K562 (cell line): ENCODE results near the gene IL12RB1. TPM values are rescaled to one million over a fixed set of nuclear protein-coding genes. Genes with fewer than 3 reads are reported as not detected.

ENCODE experiments used
- BRCA1 ChIP-seq, 2 experiments: fragments of 450-650 bp in 1 of 2; sonication (generic) in 1 of 2; formaldehyde crosslinking in 1 of 2; IDR thresholded peaks; 2 replicates each; pipeline versions ENCODE4 v1.5.0 to v1.6.1; 2017 to 2020; ENCODE audit warnings: mild to moderate bottlenecking in 1 of 2, missing genetic modification reagents in 1 of 2
- DIDO1 ChIP-seq: fragments of 450-650 bp; IDR thresholded peaks from 2 replicates; pipeline ENCODE4 v1.6.1; 2016; ENCODE audit warnings: low read depth, missing biosample characterization, missing genetic modification characterization
- GABPA ChIP-seq: fragments of 200-800 bp; sonication (Bioruptor generic); conservative IDR thresholded peaks from 2 replicates; pipeline ENCODE4 v1.6.1; 2016; ENCODE audit warnings: low read depth, missing genetic modification characterization, missing compliant biosample characterization
- HDAC8 ChIP-seq: fragments of 450-650 bp; IDR thresholded peaks from 2 replicates; pipeline ENCODE4 v1.6.1; 2016; ENCODE audit warnings: mild to moderate bottlenecking, missing genetic modification characterization, moderate library complexity, missing compliant biosample characterization
- LCOR ChIP-seq: sonication (generic); formaldehyde crosslinking; IDR thresholded peaks from 2 replicates; pipeline ENCODE4 v1.8.0; 2022; ENCODE audit warnings: mild to moderate bottlenecking, missing genetic modification reagents
- MTA1 ChIP-seq: fragments of 450-650 bp; IDR thresholded peaks from 2 replicates; pipeline ENCODE4 v1.6.1; 2017; ENCODE audit warnings: borderline replicate concordance
- MTF1 ChIP-seq: fragments of 250-450 bp; sonication (Bioruptor Pico); IDR thresholded peaks from 2 replicates; pipeline ENCODE4 v1.9.0; 2021; ENCODE audit warnings: moderate library complexity, mild to moderate bottlenecking, inconsistent platforms, borderline replicate concordance
- PPARD ChIP-seq: fragments of 250-450 bp; sonication (Bioruptor Pico); IDR thresholded peaks from 2 replicates; pipeline ENCODE4 v1.8.0; 2022; ENCODE audit warnings: inconsistent platforms, mild to moderate bottlenecking, moderate library complexity
- RBM34 ChIP-seq: fragments of 200-400 bp; formaldehyde crosslinking; IDR thresholded peaks from 2 replicates; pipeline ENCODE4 v1.6.1; 2018; ENCODE audit warnings: low read length, borderline replicate concordance; ENCODE audit not compliant: insufficient read depth
- ZFP30 ChIP-seq: fragments of 250-450 bp; sonication (Bioruptor Pico); IDR thresholded peaks from 2 replicates; pipeline ENCODE4 v1.8.0; 2022; ENCODE audit warnings: moderate library complexity, mild to moderate bottlenecking, inconsistent platforms, borderline replicate concordance
- ZNF253 ChIP-seq: fragments of 250-450 bp; sonication (Bioruptor Pico); conservative IDR thresholded peaks from 2 replicates; pipeline ENCODE4 v1.6.1; 2021; ENCODE audit warnings: mild to moderate bottlenecking
- ZNF318 ChIP-seq, 2 experiments: fragments of 450-650 bp; IDR thresholded peaks; 2 replicates each; pipeline ENCODE4 v1.6.1; 2016; ENCODE audit warnings: mild to moderate bottlenecking in 2 of 2, borderline replicate concordance in 1 of 2, low read depth in 1 of 2, moderate library complexity in 1 of 2
- polyA plus RNA-seq, 8 experiments: library from polyadenylated mRNA; depleted of rRNA in 4 of 8; stranded (reverse) in 5 of 8; unstranded in 3 of 8; fragments of >200 nt; fragmentation: Nextera tagmentation in 2 of 8; fragmentation: Illumina TruSeq in 1 of 8; extraction: Ambion mirVana in 2 of 8; extraction: Trizol in 1 of 8; gene quantifications; 2 replicates each; pipeline versions ENCODE4 v1.2.1 to v1.2.3, GENCODE V29; 2011 to 2014; ENCODE audit warnings: inconsistent platforms in 1 of 8, missing spikeins in 1 of 8
- total RNA-seq, 7 experiments: library from RNA; depleted of rRNA in 6 of 7; stranded (reverse); fragments of >200 nt in 6 of 7; fragmentation: Illumina TruSeq in 2 of 7; extraction: Trizol in 2 of 7; gene quantifications; 2 replicates each; pipeline versions ENCODE4 v1.2.1 to v1.2.3, GENCODE V29; 2011 to 2021; ENCODE audit warnings: low replicate concordance in 1 of 7
- TF ChIP-seq, protein P1 (sequence below): fragments of 250-450 bp; sonication (Bioruptor Pico); IDR thresholded peaks from 2 replicates; pipeline ENCODE4 v1.9.0; 2021; ENCODE audit warnings: mild to moderate bottlenecking
- TF ChIP-seq, protein P2 (sequence below): fragments of 450-650 bp; IDR thresholded peaks from 2 replicates; pipeline ENCODE4 v1.6.1; 2016; ENCODE audit warnings: borderline replicate concordance

Gene IL12RB1
- total and polyA plus RNA-seq, 9 of the 15 experiments (the other 6 are each of a cell fraction or from before 2014, with no cell fraction given): 0.04 to 0.07 (median 0.06) TPM; not detected in 5

- TF ChIP-seq ZNF318 (IDR thresholded peaks at IDR 0.05; ENCODE audit: borderline replicate concordance in 1 of 2, low read depth in 1 of 2): no peak
- no peak for TF ChIP-seq ZNF253 (CRISPR knock-in tag)
- no peak for TF ChIP-seq PPARD
- no peak for TF ChIP-seq DIDO1
- no peak for TF ChIP-seq HDAC8 (tag)
- TF ChIP-seq BRCA1 (IDR thresholded peaks at IDR 0.05): no peak
- TF ChIP-seq BRCA1 (CRISPR knock-in tag; IDR thresholded peaks at IDR 0.05): no peak
- TF ChIP-seq RBM34: no peak
- no peak for TF ChIP-seq LCOR (CRISPR knock-in tag)
- TF ChIP-seq GABPA (tag): no peak
- TF ChIP-seq, protein P1, sequence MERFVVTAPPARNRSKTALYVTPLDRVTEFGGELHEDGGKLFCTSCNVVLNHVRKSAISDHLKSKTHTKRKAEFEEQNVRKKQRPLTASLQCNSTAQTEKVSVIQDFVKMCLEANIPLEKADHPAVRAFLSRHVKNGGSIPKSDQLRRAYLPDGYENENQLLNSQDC: no peak
- no peak for TF ChIP-seq MTF1 (CRISPR knock-in tag)
- TF ChIP-seq, protein P2, sequence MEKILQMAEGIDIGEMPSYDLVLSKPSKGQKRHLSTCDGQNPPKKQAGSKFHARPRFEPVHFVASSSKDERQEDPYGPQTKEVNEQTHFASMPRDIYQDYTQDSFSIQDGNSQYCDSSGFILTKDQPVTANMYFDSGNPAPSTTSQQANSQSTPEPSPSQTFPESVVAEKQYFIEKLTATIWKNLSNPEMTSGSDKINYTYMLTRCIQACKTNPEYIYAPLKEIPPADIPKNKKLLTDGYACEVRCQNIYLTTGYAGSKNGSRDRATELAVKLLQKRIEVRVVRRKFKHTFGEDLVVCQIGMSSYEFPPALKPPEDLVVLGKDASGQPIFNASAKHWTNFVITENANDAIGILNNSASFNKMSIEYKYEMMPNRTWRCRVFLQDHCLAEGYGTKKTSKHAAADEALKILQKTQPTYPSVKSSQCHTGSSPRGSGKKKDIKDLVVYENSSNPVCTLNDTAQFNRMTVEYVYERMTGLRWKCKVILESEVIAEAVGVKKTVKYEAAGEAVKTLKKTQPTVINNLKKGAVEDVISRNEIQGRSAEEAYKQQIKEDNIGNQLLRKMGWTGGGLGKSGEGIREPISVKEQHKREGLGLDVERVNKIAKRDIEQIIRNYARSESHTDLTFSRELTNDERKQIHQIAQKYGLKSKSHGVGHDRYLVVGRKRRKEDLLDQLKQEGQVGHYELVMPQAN: peak; percentile 53
- no peak for TF ChIP-seq ZFP30 (CRISPR knock-in tag)
- TF ChIP-seq MTA1: peak; percentile 69; the same call in 1 of the 2 replicates
Measured at GRCh38 chr19:18063463-18063862, 23.3 kb downstream of the IL12RB1 start (continued).
